SU-DHL-6 (cell line): Measurements from ENCODE around the gene MON2.

Experiments
- CTCF ChIP-seq: fragments of 200-600 bp; sonication (generic); IDR thresholded peaks from one replicate; pipeline ENCODE4 v1.5.1; 2017; ENCODE audit warnings: antibody characterized with exemption, mild to moderate bottlenecking, low read length, moderate library complexity; ENCODE audit not compliant: insufficient read depth, poor library complexity, severe bottlenecking
- EZH2phosphoT487 ChIP-seq: fragments of 200-600 bp; sonication (generic), shearing (Covaris generic); conservative IDR thresholded peaks from 2 replicates; pipeline ENCODE4 v1.6.1; 2018; ENCODE audit warnings: mild to moderate bottlenecking, antibody characterized with exemption, low read length, moderate library complexity, mixed read lengths

- no peak for TF ChIP-seq CTCF
- no peak for TF ChIP-seq EZH2phosphoT487
These were observed 165.8 kb downstream of the MON2 start for GRCh38 chr12:62632411-62632918.
